ENCODE results near the gene RXRA.

DNA sequence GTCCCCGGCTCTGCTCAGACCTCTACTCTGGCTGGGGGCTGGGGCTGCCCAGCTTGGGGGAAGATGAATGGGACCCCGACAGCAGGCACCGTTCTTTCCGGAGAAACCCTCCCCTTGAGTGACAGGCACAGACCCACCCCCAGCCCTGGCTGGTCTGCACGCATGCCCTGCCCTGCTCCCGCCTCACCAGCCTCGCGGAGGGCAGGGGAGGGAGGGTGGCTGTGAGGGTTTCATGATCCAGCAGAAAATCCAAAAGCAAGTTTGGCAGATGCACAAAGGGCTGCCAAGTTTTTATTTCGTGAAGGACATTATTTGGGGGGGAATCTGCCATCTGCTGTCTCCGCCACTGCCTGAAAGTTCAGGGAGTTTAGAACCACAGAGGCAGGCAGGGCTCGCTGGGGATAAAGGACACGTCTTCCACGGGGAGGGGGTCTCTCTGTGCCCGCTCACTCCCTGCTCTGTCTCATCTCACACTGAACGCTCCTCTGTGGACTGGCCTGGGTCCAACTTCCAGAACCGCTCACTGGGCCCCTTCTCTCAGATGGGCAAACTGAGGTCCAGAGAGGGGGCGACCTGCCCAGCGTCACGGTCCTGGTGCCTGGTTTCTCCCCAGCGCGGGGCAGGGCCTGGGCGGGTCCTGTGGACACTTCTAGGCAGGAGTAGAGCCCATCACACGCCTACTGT is 92.9 kb downstream of the RXRA start:
- TF ChIP-seq YY1 (IDR thresholded peaks at IDR 0.05; ENCODE audit: insufficient read depth, insufficient read length) (no peak), SUZ12 (IDR thresholded peaks at IDR 0.05; ENCODE audit: extremely low read depth, insufficient read depth, insufficient read length) (no peak), ZNF274 (IDR thresholded peaks at IDR 0.05; ENCODE audit: low read depth, low read length) (no peak)
